ENCODE data around the gene ZNF140.

The ZNF140 gene

GRCh38 chr12:133080368-133081158 is at the start of gene ZNF140:
Gene ZNF140, plus strand, starts transcription at chr12:133080923. Its CDS starts 398 bp downstream, at chr12:133081321.
- no peak within 1 kb of the TSS for H3K4me3 Mint-ChIP-seq
- H3K27ac Mint-ChIP-seq, result no peak within 1 kb of the TSS
- peak; percentile 92 to 94 for DNase-seq (ENCODE audit: low spot score in 2 of 2)
- H3K9me3 Mint-ChIP-seq, result peaks cover 19% of the 10 kb centered on the region
- H3K27me3 Mint-ChIP-seq, result no peaks in the 10 kb centered on the region
- H3K4me1 Mint-ChIP-seq, result peaks cover 3% of the 10 kb centered on the region
- ATAC-seq (ENCODE audit: low read depth), result peak; percentile 68
- peaks cover 36% of the 10 kb centered on the region for H3K36me3 Mint-ChIP-seq

GRCh38 chr12:133037207-133038005 is 43.3 kb upstream of the ZNF140 start, which contains the start of gene ZNF84:
Gene ZNF84, plus strand, starts transcription at chr12:133037509. Its CDS starts 3,959 bp downstream, at chr12:133041468.
- peak within 1 kb of the TSS; percentile 95 for H3K27ac Mint-ChIP-seq

GRCh38 chr12:133038118-133038709 is 42.5 kb upstream of the ZNF140 start:
- H3K9me3 Mint-ChIP-seq, result peaks cover 19% of the 10 kb centered on the region

More at GRCh38 chr12:133037207-133038005, 43.3 kb upstream of the ZNF140 start, which contains the start of gene ZNF84:
- peak within 1 kb of the TSS; percentile 94 for H3K4me3 Mint-ChIP-seq
- H3K36me3 Mint-ChIP-seq, result peaks cover 32% of the 10 kb centered on the region
- peaks cover 6% of the 10 kb centered on the region for H3K4me1 Mint-ChIP-seq
- H3K9me3 Mint-ChIP-seq, result peaks cover 19% of the 10 kb centered on the region
- H3K27me3 Mint-ChIP-seq, result peaks cover 4% of the 10 kb centered on the region
- DNase-seq (ENCODE audit: low spot score in 2 of 2) (peak; percentile 91 to 96), ATAC-seq (ENCODE audit: low read depth) (peak; percentile 91)

GRCh38 chr12:133046698-133047097 is 34.0 kb upstream of the ZNF140 start:
- H3K27me3 Mint-ChIP-seq, result no peaks in the 10 kb centered on the region
- H3K4me1 Mint-ChIP-seq, result no peaks in the 10 kb centered on the region
- ATAC-seq (ENCODE audit: low read depth) (no peak), DNase-seq (ENCODE audit: low spot score in 2 of 2) (no peak)
- peaks cover 79% of the 10 kb centered on the region for H3K36me3 Mint-ChIP-seq
- H3K4me3 Mint-ChIP-seq, result no peak overlapping the region
- no peak overlapping the region for H3K27ac Mint-ChIP-seq
- H3K9me3 Mint-ChIP-seq, result peaks cover 23% of the 10 kb centered on the region

More at GRCh38 chr12:133038118-133038709, 42.5 kb upstream of the ZNF140 start:
- ATAC-seq (ENCODE audit: low read depth) (no peak), DNase-seq (ENCODE audit: low spot score in 2 of 2) (no peak)
- Mint-ChIP-seq H3K27me3 (peaks cover 4% of the 10 kb centered on the region), H3K27ac (peak overlapping the region; percentile 95), H3K36me3 (peaks cover 38% of the 10 kb centered on the region), H3K4me1 (peaks cover 6% of the 10 kb centered on the region), H3K4me3 (peak overlapping the region; percentile 94)

- H3K9me3 Mint-ChIP-seq, result peaks cover 21% of the 10 kb centered on the region
Observed at GRCh38 chr12:133057446-133057845, 23.3 kb upstream of the ZNF140 start.

GRCh38 chr12:133058203-133059113 is 22.3 kb upstream of the ZNF140 start:
- Mint-ChIP-seq H3K4me1 (no peaks in the 10 kb centered on the region), H3K9me3 (peaks cover 21% of the 10 kb centered on the region), H3K27ac (peak overlapping the region; percentile 20), H3K4me3 (no peak overlapping the region), H3K36me3 (peaks cover 42% of the 10 kb centered on the region), H3K27me3 (no peaks in the 10 kb centered on the region)
- DNase-seq (ENCODE audit: low spot score in 2 of 2), result no peak
- no peak for ATAC-seq (ENCODE audit: low read depth)

More at GRCh38 chr12:133057446-133057845, 23.3 kb upstream of the ZNF140 start:
- no peaks in the 10 kb centered on the region for H3K27me3 Mint-ChIP-seq
- ATAC-seq (ENCODE audit: low read depth) (no peak), DNase-seq (ENCODE audit: low spot score in 2 of 2) (no peak)
- H3K4me3 Mint-ChIP-seq, result no peak overlapping the region
- no peak overlapping the region for H3K27ac Mint-ChIP-seq
- H3K4me1 Mint-ChIP-seq, result no peaks in the 10 kb centered on the region
- H3K36me3 Mint-ChIP-seq, result peaks cover 41% of the 10 kb centered on the region

- Mint-ChIP-seq H3K4me3 (no peak overlapping the region), H3K36me3 (peaks cover 36% of the 10 kb centered on the region), H3K9me3 (peaks cover 13% of the 10 kb centered on the region), H3K27ac (no peak overlapping the region), H3K4me1 (no peaks in the 10 kb centered on the region), H3K27me3 (no peaks in the 10 kb centered on the region)
- ATAC-seq (ENCODE audit: low read depth) (no peak), DNase-seq (ENCODE audit: low spot score in 2 of 2) (no peak)
Observed at GRCh38 chr12:133061954-133062353, 18.8 kb upstream of the ZNF140 start.

- peaks cover 9% of the 10 kb centered on the region for H3K9me3 Mint-ChIP-seq
- H3K27ac Mint-ChIP-seq, result no peak overlapping the region
- H3K4me3 Mint-ChIP-seq, result no peak overlapping the region
- peaks cover 20% of the 10 kb centered on the region for H3K36me3 Mint-ChIP-seq
- no peaks in the 10 kb centered on the region for H3K4me1 Mint-ChIP-seq
- H3K27me3 Mint-ChIP-seq, result no peaks in the 10 kb centered on the region
- DNase-seq (ENCODE audit: low spot score in 2 of 2) (no peak), ATAC-seq (ENCODE audit: low read depth) (no peak)
Observed at GRCh38 chr12:133063556-133063955, 17.2 kb upstream of the ZNF140 start.

GRCh38 chr12:133073836-133074235 is 6.9 kb upstream of the ZNF140 start:
- peaks cover 24% of the 10 kb centered on the region for H3K9me3 Mint-ChIP-seq
- H3K27ac Mint-ChIP-seq, result no peak overlapping the region
- H3K36me3 Mint-ChIP-seq, result peaks cover 17% of the 10 kb centered on the region
- no peaks in the 10 kb centered on the region for H3K4me1 Mint-ChIP-seq
- H3K27me3 Mint-ChIP-seq, result no peaks in the 10 kb centered on the region
- ATAC-seq (ENCODE audit: low read depth) (no peak), DNase-seq (ENCODE audit: low spot score in 2 of 2) (no peak)
- H3K4me3 Mint-ChIP-seq, result no peak overlapping the region

- Mint-ChIP-seq H3K36me3 (peaks cover 30% of the 10 kb centered on the region), H3K27me3 (no peaks in the 10 kb centered on the region), H3K27ac (no peak overlapping the region), H3K4me1 (peaks cover 3% of the 10 kb centered on the region), H3K9me3 (peaks cover 20% of the 10 kb centered on the region), H3K4me3 (no peak overlapping the region)
- peak; percentile 67 for ATAC-seq (ENCODE audit: low read depth)
- no peak for DNase-seq (ENCODE audit: low spot score in 2 of 2)
Observed at GRCh38 chr12:133080026-133080367, 726 bp upstream of the ZNF140 start.

- DNase-seq (ENCODE audit: low spot score in 2 of 2) (no peak), ATAC-seq (ENCODE audit: low read depth) (no peak)
- Mint-ChIP-seq H3K4me3 (no peak overlapping the region), H3K9me3 (peaks cover 19% of the 10 kb centered on the region), H3K27ac (no peak overlapping the region), H3K36me3 (peaks cover 41% of the 10 kb centered on the region), H3K27me3 (no peaks in the 10 kb centered on the region), H3K4me1 (peaks cover 3% of the 10 kb centered on the region)
Observed at GRCh38 chr12:133081159-133081780, 547 bp downstream of the ZNF140 start.

- H3K27me3 Mint-ChIP-seq, result no peaks in the 10 kb centered on the region
- H3K4me3 Mint-ChIP-seq, result no peak overlapping the region
- ATAC-seq (ENCODE audit: low read depth) (no peak), DNase-seq (ENCODE audit: low spot score in 2 of 2) (no peak)
- H3K9me3 Mint-ChIP-seq, result peaks cover 15% of the 10 kb centered on the region
- H3K4me1 Mint-ChIP-seq, result peaks cover 3% of the 10 kb centered on the region
- peaks cover 50% of the 10 kb centered on the region for H3K36me3 Mint-ChIP-seq
- H3K27ac Mint-ChIP-seq, result no peak overlapping the region
Observed at GRCh38 chr12:133083345-133083744, 2.6 kb downstream of the ZNF140 start.

- Mint-ChIP-seq H3K27ac (no peak overlapping the region), H3K4me1 (no peaks in the 10 kb centered on the region), H3K27me3 (no peaks in the 10 kb centered on the region), H3K9me3 (peaks cover 15% of the 10 kb centered on the region), H3K4me3 (no peak overlapping the region), H3K36me3 (peaks cover 54% of the 10 kb centered on the region)
- DNase-seq (ENCODE audit: low spot score in 2 of 2) (no peak), ATAC-seq (ENCODE audit: low read depth) (no peak)
Observed at GRCh38 chr12:133105620-133106019, 24.9 kb downstream of the ZNF140 start.

Measured in memory B cell (primary cell).